Fibroblast of pulmonary artery (primary cell): Measurements from ENCODE around the gene MYH6.

ENCODE experiments used
- DNase-seq: peaks from one replicate; pipeline ENCODE4 v3.0.0-alpha.2; 2010; ENCODE audit warnings: low read depth
- H3K4me3 ChIP-seq: replicated peaks from 2 replicates; pipeline ENCODE4 v1.5.1; 2011; ENCODE audit warnings: low read depth, mild to moderate bottlenecking, control low read depth, low read length, moderate library complexity
- CTCF ChIP-seq: IDR thresholded peaks from 2 replicates; pipeline ENCODE4 v1.5.1; 2011; ENCODE audit warnings: mild to moderate bottlenecking, control low read depth, low read length, inconsistent platforms; ENCODE audit errors: missing control alignments

The MYH6 gene

GRCh38 chr14:23376482-23377197, 31.4 kb downstream of the MYH6 start, which contains the start of gene CMTM5:
Gene CMTM5 (plus strand): TSS chr14:23377046. CDS start chr14:23377252, 206 bp downstream.
- no peak for DNase-seq
- H3K4me3 ChIP-seq = no peak within 1 kb of the TSS
- TF ChIP-seq CTCF = no peak

GRCh38 chr14:23375527-23376251, 32.4 kb downstream of the MYH6 start:
- no peak overlapping the region for H3K4me3 ChIP-seq
- TF ChIP-seq CTCF = no peak
- no peak for DNase-seq

GRCh38 chr14:23373041-23373440, 35.0 kb downstream of the MYH6 start:
- no peak for TF ChIP-seq CTCF
- no peak for DNase-seq
- no peak overlapping the region for H3K4me3 ChIP-seq

- no peak for DNase-seq
- TF ChIP-seq CTCF = no peak
- no peak within 1 kb of the TSS for H3K4me3 ChIP-seq
These were observed 35.6 kb downstream of the MYH6 start, which contains the start of gene IL25 for GRCh38 chr14:23372509-23372908. Gene IL25 (plus strand): TSS chr14:23372809.

- H3K4me3 ChIP-seq = no peak overlapping the region
- DNase-seq = no peak
- TF ChIP-seq CTCF = no peak
These were observed 36.2 kb downstream of the MYH6 start for GRCh38 chr14:23371865-23372264.

GRCh38 chr14:23370221-23370620, 37.9 kb downstream of the MYH6 start:
- DNase-seq = no peak
- no peak overlapping the region for H3K4me3 ChIP-seq
- TF ChIP-seq CTCF = no peak
